ENCODE measurements around the gene CLASP1.

CLASP1 gene

GRCh38 chr2:121510857-121511256 lies 138.4 kb downstream of the CLASP1 start:
- no peak for DNase-seq (ENCODE audit: low read depth in 2 of 2)
- H3K4me3 ChIP-seq (replicated peaks in 1 of 2; ENCODE audit: low read depth in 2 of 2, low read length in 2 of 2), result no peak overlapping the region
- TF ChIP-seq CTCF (IDR thresholded peaks at IDR 0.05; ENCODE audit: low read depth, low read length), result no peak

- no peak for TF ChIP-seq CTCF (IDR thresholded peaks at IDR 0.05; ENCODE audit: low read depth, low read length)
- DNase-seq (ENCODE audit: low read depth in 2 of 2), result no peak
- H3K4me3 ChIP-seq (replicated peaks in 1 of 2; ENCODE audit: low read depth in 2 of 2, low read length in 2 of 2), result no peak overlapping the region
Observed at GRCh38 chr2:121506621-121507020, 142.6 kb downstream of the CLASP1 start.

GRCh38 chr2:121505986-121506586 lies 143.2 kb downstream of the CLASP1 start:
- TF ChIP-seq CTCF (IDR thresholded peaks at IDR 0.05; ENCODE audit: low read depth, low read length), result no peak
- no peak overlapping the region for H3K4me3 ChIP-seq (replicated peaks in 1 of 2; ENCODE audit: low read depth in 2 of 2, low read length in 2 of 2)
- no peak for DNase-seq (ENCODE audit: low read depth in 2 of 2)

- TF ChIP-seq CTCF (IDR thresholded peaks at IDR 0.05; ENCODE audit: low read depth, low read length), result no peak
- DNase-seq (ENCODE audit: low read depth in 2 of 2), result peak; percentile 53 to 94
- H3K4me3 ChIP-seq (replicated peaks in 1 of 2; ENCODE audit: low read depth in 2 of 2, low read length in 2 of 2), result no peak overlapping the region
Observed at GRCh38 chr2:121505005-121505404, 144.3 kb downstream of the CLASP1 start.

- peak in 1 of 2 donors; percentile 44 for DNase-seq (ENCODE audit: low read depth in 2 of 2)
- H3K4me3 ChIP-seq (replicated peaks in 1 of 2; ENCODE audit: low read depth in 2 of 2, low read length in 2 of 2), result no peak overlapping the region
- no peak for TF ChIP-seq CTCF (IDR thresholded peaks at IDR 0.05; ENCODE audit: low read depth, low read length)
Observed at GRCh38 chr2:121504316-121504715, 144.9 kb downstream of the CLASP1 start.

- no peak for TF ChIP-seq CTCF (IDR thresholded peaks at IDR 0.05; ENCODE audit: low read depth, low read length)
- peak overlapping the region in 1 of 2 donors; percentile 12 for H3K4me3 ChIP-seq (replicated peaks in 1 of 2; ENCODE audit: low read depth in 2 of 2, low read length in 2 of 2)
- DNase-seq (ENCODE audit: low read depth in 2 of 2), result peak in 1 of 2 donors; percentile 83
Observed at GRCh38 chr2:121502781-121503180, 146.5 kb downstream of the CLASP1 start.

- H3K4me3 ChIP-seq (replicated peaks in 1 of 2; ENCODE audit: low read depth in 2 of 2, low read length in 2 of 2), result peak overlapping the region in 1 of 2 donors; percentile 12
- no peak for TF ChIP-seq CTCF (IDR thresholded peaks at IDR 0.05; ENCODE audit: low read depth, low read length)
- peak; percentile 42 to 96 for DNase-seq (ENCODE audit: low read depth in 2 of 2)
Observed at GRCh38 chr2:121502246-121502645, 147.0 kb downstream of the CLASP1 start.

Measured in cardiac fibroblast (primary cell).